GM12801 (cell line): ENCODE data around the gene DNM3.

Source experiments
- CTCF ChIP-seq: IDR thresholded peaks from one replicate; pipeline ENCODE4 v1.5.1; 2011; ENCODE audit warnings: control low read depth; ENCODE audit not compliant: insufficient read length; ENCODE audit errors: extremely low read depth

The DNM3 gene

GRCh38 chr1:172388490-172388889 lies 547.2 kb downstream of the DNM3 start:
- TF ChIP-seq CTCF, result no peak

GRCh38 chr1:172390301-172390682 lies 549.0 kb downstream of the DNM3 start:
- TF ChIP-seq CTCF, result no peak

GRCh38 chr1:172390683-172391551 lies 549.6 kb downstream of the DNM3 start:
- no peak for TF ChIP-seq CTCF

- no peak for TF ChIP-seq CTCF
These were observed 550.7 kb downstream of the DNM3 start for GRCh38 chr1:172391976-172392375.

- no peak for TF ChIP-seq CTCF
These were observed 552.1 kb downstream of the DNM3 start for GRCh38 chr1:172393354-172393753.

- no peak for TF ChIP-seq CTCF
These were observed 552.9 kb downstream of the DNM3 start for GRCh38 chr1:172394141-172394751.

GRCh38 chr1:172394811-172395210 lies 553.5 kb downstream of the DNM3 start:
- TF ChIP-seq CTCF, result no peak
